Smooth muscle cell (in vitro differentiated cells): Measurements from ENCODE around the gene MACF1. TPM values are rescaled to one million over a fixed set of nuclear protein-coding genes. Genes with fewer than 3 reads are reported as not detected.

Source experiments
- DNase-seq: peaks from one replicate; lab custom pipeline; 2025; ENCODE audit not compliant: unreplicated experiment; lab: John Stamatoyannopoulos, UW
- H2AFZ ChIP-seq: fragments of 200-600 bp; sonication (generic); 2 replicates; pipeline ENCODE4 v1.6.0; 2016; ENCODE audit warnings: antibody characterized with exemption, low read depth, mild to moderate bottlenecking
- H3F3A ChIP-seq: fragments of 200-600 bp; sonication (generic); 2 replicates; pipeline ENCODE4 v1.6.0; 2017; ENCODE audit warnings: antibody characterized with exemption, low read depth
- H3K27ac ChIP-seq: fragments of 200-600 bp; sonication (generic); 2 replicates; pipeline ENCODE4 v1.5.1; 2016; ENCODE audit warnings: low read depth, mild to moderate bottlenecking
- H3K27me3 ChIP-seq: fragments of 200-600 bp; sonication (generic); 2 replicates; pipeline ENCODE4 v1.6.1; 2016; ENCODE audit warnings: low read depth, mild to moderate bottlenecking
- H3K36me3 ChIP-seq: fragments of 200-600 bp; sonication (generic); 2 replicates; pipeline ENCODE4 v1.5.1; 2016; ENCODE audit warnings: low read depth
- H3K4me1 ChIP-seq: fragments of 200-600 bp; sonication (generic); 2 replicates; pipeline ENCODE4 v1.5.1; 2016; ENCODE audit warnings: low read depth
- H3K4me2 ChIP-seq: fragments of 200-600 bp; sonication (generic); 2 replicates; pipeline ENCODE4 v1.6.0; 2016; ENCODE audit warnings: mild to moderate bottlenecking
- H3K4me3 ChIP-seq: fragments of 200-600 bp; sonication (generic); 2 replicates; pipeline ENCODE4 v1.5.1; 2016; ENCODE audit warnings: mild to moderate bottlenecking
- H3K79me2 ChIP-seq: fragments of 200-600 bp; sonication (generic); 2 replicates; pipeline ENCODE4 v1.6.0; 2016; ENCODE audit warnings: low read depth, mild to moderate bottlenecking
- H3K9ac ChIP-seq: fragments of 200-600 bp; sonication (generic); 2 replicates; pipeline ENCODE4 v1.6.0; 2016; ENCODE audit warnings: low read depth
- H3K9me3 ChIP-seq: fragments of 200-600 bp; sonication (generic); replicated peaks from 2 replicates; pipeline ENCODE4 v1.5.1; 2016; ENCODE audit warnings: low read depth
- H4K20me1 ChIP-seq: fragments of 200-600 bp; sonication (generic); 2 replicates; pipeline ENCODE4 v1.6.0; 2016; ENCODE audit warnings: low read depth
- WGBS: methylation state at CpG from one replicate; pipeline ENCODE4 v1.1.7; 2016; ENCODE audit warnings: low lambda C conversion rate; 5-methylcytosine and 5-hydroxymethylcytosine counted together
- polyA plus RNA-seq: library from polyadenylated mRNA; unstranded; fragments of >200 nt; fragmentation: Nextera tagmentation; extraction: Ambion mirVana; gene quantifications from 2 replicates; pipeline ENCODE4 v1.2.1, GENCODE V29; 2016
- total RNA-seq: library from RNA; depleted of rRNA; stranded (reverse); fragments of >200 nt; gene quantifications from 2 replicates; pipeline ENCODE4 v1.2.3, GENCODE V29; 2014
- TF ChIP-seq, protein P1 (sequence below): fragments of 200-600 bp; sonication (generic); IDR thresholded peaks from 2 replicates; pipeline ENCODE4 v1.5.1; 2017; ENCODE audit warnings: borderline replicate concordance, mild to moderate bottlenecking, antibody characterized with exemption; ENCODE audit not compliant: insufficient read depth, poor library complexity, severe bottlenecking

Gene MACF1
- total and polyA plus RNA-seq, 2 experiments from 2014 or later = 36.9 to 195 TPM

DNA sequence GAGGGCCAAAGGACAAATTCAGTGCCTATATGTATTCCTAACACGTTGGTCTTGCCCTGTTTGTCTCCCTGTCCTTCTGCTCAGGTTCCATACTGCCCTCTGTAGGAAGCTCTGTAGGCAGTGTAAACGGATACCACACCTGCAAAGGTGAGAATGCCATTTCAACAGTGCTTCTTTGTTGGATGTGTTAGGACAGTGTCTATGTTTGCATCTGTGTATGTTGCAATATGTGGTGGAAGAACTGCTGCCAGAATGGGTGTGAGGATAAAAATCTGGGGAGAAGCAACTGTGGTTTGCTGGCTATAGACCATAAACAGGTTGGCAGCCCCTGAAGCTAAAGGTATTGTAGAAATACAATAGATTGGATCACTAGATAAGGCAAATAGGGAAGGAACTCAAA lies 173.9 kb downstream of the MACF1 start:
- Histone ChIP-seq H3K36me3 (peaks cover 27% of the 10 kb centered on the region), H3K27me3 (no peaks in the 10 kb centered on the region), H3K9ac (no peak overlapping the region), H3K4me3 (no peak overlapping the region), H3F3A (no peaks in the 10 kb centered on the region), H3K4me1 (no peaks in the 10 kb centered on the region), H3K9me3 (no peaks in the 10 kb centered on the region), H3K27ac (no peak overlapping the region), H4K20me1 (peaks cover 14% of the 10 kb centered on the region), H3K4me2 (no peak overlapping the region), H2AFZ (no peak overlapping the region), H3K79me2 (peaks cover 6% of the 10 kb centered on the region)
- TF ChIP-seq, protein P1, sequence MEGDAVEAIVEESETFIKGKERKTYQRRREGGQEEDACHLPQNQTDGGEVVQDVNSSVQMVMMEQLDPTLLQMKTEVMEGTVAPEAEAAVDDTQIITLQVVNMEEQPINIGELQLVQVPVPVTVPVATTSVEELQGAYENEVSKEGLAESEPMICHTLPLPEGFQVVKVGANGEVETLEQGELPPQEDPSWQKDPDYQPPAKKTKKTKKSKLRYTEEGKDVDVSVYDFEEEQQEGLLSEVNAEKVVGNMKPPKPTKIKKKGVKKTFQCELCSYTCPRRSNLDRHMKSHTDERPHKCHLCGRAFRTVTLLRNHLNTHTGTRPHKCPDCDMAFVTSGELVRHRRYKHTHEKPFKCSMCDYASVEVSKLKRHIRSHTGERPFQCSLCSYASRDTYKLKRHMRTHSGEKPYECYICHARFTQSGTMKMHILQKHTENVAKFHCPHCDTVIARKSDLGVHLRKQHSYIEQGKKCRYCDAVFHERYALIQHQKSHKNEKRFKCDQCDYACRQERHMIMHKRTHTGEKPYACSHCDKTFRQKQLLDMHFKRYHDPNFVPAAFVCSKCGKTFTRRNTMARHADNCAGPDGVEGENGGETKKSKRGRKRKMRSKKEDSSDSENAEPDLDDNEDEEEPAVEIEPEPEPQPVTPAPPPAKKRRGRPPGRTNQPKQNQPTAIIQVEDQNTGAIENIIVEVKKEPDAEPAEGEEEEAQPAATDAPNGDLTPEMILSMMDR = peak; percentile 19
- 51% methylated on average over 2 of the region's 2 CpGs for WGBS
- DNase-seq = no peak

DNA sequence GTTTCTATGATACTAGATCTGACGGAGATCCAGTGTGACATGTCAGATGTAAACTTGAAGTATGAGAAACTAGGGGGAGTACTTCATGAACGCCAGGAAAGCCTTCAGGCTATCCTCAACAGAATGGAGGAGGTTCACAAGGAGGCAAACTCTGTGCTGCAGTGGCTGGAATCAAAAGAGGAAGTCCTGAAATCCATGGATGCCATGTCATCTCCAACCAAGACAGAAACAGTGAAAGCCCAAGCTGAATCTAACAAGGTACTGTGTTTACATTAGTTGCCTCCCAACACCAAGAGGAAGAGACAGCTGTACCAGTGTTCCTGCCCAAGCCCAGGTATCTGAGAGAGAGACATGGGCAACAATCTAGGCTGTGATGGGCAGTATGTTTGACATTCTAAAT lies 174.7 kb downstream of the MACF1 start:
- DNase-seq = no peak
- Histone ChIP-seq H3K4me1 (no peaks in the 10 kb centered on the region), H3K36me3 (peaks cover 33% of the 10 kb centered on the region), H3K27ac (no peak overlapping the region), H3K27me3 (no peaks in the 10 kb centered on the region), H3K79me2 (peaks cover 6% of the 10 kb centered on the region), H3F3A (no peaks in the 10 kb centered on the region), H3K4me2 (no peak overlapping the region), H4K20me1 (peaks cover 14% of the 10 kb centered on the region), H3K9me3 (no peaks in the 10 kb centered on the region), H3K4me3 (no peak overlapping the region), H3K9ac (no peak overlapping the region), H2AFZ (no peak overlapping the region)
- WGBS = 84% methylated on average over 2 of the region's 2 CpGs
- TF ChIP-seq, protein P1 = no peak

DNA sequence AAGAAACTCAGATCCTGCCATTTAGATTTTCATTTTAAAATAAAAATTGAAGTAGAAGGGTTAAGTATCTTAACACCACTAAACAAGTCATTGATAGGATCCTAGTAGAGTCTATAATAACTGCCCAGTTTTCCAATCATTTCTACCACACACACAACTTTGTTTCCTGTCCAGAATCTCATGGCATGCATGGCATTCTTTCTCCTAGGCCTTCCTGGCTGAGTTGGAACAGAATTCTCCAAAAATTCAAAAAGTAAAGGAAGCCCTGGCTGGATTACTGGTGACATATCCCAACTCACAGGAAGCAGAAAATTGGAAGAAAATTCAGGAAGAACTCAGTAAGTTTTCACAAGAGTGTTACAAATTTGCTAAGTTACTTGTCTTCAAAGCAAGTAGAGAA lies 175.5 kb downstream of the MACF1 start:
- H3K9ac ChIP-seq = no peak overlapping the region
- H3K79me2 ChIP-seq = peaks cover 11% of the 10 kb centered on the region
- peaks cover 34% of the 10 kb centered on the region for H3K36me3 ChIP-seq
- no peak overlapping the region for H3K4me2 ChIP-seq
- TF ChIP-seq, protein P1 = no peak
- no peak overlapping the region for H2AFZ ChIP-seq
- H3K9me3 ChIP-seq = no peaks in the 10 kb centered on the region
- H4K20me1 ChIP-seq = peaks cover 14% of the 10 kb centered on the region
- H3K27ac ChIP-seq = no peak overlapping the region
- DNase-seq = no peak
- H3K4me3 ChIP-seq = no peak overlapping the region
- no peaks in the 10 kb centered on the region for H3K4me1 ChIP-seq
- no peaks in the 10 kb centered on the region for H3K27me3 ChIP-seq
- peaks cover 1% of the 10 kb centered on the region for H3F3A ChIP-seq

DNA sequence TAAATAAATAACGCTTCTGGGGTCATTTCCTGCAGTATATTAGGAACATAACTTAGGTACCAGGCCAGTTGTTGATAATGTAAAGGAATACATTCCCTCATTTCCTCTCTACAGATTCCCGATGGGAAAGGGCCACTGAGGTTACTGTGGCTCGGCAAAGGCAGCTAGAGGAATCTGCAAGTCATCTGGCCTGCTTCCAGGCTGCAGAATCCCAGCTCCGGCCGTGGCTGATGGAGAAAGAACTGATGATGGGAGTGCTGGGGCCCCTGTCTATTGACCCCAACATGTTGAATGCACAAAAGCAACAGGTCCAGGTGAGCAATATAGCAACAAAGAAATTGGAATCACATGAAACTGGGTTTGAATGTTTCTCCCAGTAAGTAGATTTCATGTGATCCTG lies 177.3 kb downstream of the MACF1 start:
- WGBS = 94% methylated on average over 5 of the region's 5 CpGs
- Histone ChIP-seq H3K79me2 (peaks cover 11% of the 10 kb centered on the region), H3K4me2 (no peak overlapping the region), H3K27ac (no peak overlapping the region), H3K27me3 (no peaks in the 10 kb centered on the region), H3K36me3 (peaks cover 34% of the 10 kb centered on the region), H3F3A (peaks cover 6% of the 10 kb centered on the region), H3K9ac (no peak overlapping the region), H3K9me3 (no peaks in the 10 kb centered on the region), H3K4me3 (no peak overlapping the region), H2AFZ (no peak overlapping the region), H3K4me1 (no peaks in the 10 kb centered on the region), H4K20me1 (peaks cover 14% of the 10 kb centered on the region)
- TF ChIP-seq, protein P1 = no peak
- DNase-seq = no peak
